ENCODE data around the gene ZNF519.
"Not testable (repeated sequence)": the region's sequence is repeated elsewhere in the genome, so short reads cannot be mapped to it uniquely, and the experiment has no call there.

Gene ZNF519

DNA sequence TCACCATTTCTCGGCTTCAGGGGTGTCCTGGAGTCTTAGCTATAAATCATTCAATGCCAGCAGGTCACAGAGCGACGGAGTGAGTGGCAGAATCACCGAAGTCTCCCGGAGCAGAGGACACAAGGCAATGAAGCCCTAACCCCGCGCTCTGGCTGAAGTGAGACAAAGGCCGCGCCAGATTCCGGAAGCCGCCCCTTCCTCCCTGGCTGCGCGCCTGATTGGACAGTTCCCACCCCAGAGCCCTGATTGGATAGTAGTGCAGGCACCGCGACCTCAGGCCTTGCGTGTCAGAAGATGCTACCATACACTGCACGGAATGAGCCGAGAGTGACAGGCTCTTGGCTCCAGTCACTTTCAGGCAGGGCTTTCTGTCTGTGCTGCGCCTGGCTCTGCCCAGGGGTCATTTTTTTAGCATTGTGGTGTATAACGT is at the start of gene ZNF519:
Gene ZNF519, minus strand, starts transcription at position 165 of the 430 bp plus-strand sequence. Its CDS starts 158 bp downstream, at position 7.
- DNase-seq = peak; percentile 95

GRCh38 chr18:14179306-14179705 is 47.1 kb upstream of the ZNF519 start:
- no peak for DNase-seq

DNA sequence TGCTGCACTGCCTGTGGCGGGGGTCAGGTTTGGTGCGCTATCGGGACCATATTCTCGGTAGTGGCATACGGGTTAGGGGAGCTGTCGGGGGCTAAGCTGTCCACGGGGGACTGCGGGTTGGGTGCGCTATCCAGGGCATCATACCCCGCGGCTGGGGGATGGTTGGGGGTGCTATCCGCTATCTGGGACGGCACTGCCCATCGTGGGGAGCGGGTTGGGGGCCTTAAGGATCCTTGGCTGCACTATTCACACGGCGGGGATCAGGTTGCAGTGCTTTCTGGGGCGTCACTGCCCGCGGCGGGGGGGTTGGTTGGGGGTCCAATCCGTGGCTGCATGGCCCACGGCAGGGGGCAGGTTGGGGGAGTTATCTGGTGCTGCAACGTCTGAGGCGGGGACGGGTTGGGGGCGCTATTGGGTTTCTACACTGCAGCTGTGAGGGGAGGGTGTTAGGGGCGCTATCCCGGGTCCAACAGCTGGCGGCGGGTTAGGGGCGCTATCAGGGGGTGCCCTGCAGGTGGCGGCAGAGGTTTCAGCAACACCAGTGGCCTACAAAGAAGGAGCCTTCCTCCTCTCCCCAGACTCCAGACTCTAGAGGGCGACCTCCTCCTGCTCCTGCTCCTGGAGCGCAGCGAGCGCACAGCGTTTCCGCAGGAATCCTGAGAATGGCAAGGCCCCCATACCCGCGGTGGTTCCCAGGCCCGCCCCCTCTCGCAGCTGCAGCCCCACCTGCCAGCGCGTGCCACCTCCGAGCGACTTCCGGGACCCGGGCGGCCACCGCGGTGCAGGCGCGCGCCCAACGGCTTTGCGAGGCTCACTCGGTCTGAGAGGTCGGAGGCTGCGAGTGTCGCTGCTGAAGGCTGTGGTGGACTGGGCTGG is 46.3 kb upstream of the ZNF519 start:
- DNase-seq = peak; percentile 88

DNA sequence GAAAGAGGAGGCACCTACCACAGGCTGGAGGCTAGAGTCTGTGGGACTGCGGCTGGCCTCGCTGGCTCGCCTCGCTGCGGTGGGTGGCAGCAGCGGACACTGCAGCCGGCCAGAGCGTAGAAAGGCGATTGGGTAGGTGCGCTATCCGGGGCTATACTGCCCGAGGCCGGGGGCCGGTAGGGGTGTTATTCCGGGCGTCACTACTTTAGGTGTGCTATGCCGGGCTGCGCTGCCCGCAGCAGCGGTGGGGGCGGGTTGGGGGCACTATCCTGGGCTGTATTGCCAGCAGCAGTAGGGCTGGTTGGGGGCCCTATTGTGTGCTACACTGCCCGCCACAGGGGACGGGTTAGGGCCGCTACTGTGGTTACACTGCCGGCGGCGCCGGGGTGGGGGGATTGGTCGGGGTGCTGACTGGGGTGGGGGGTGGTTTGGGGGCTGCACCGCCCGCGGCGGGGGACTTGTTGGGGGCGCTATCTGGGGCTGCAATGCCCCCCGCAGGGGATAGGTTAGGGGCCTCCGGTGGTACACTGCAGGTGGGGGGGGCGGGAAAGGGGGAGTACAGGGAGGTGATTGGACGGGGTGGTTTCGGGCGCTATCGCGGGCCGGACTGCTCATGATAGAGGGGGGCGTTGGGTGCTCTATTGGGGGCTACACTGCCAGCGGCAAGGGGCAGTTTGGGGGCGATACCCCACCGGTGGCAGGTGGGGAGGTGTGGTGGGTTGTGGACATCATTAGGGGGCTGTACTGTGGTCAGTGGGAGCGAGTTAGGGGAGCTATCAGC is 45.5 kb upstream of the ZNF519 start:
- not testable (repeated sequence) for DNase-seq

DNA sequence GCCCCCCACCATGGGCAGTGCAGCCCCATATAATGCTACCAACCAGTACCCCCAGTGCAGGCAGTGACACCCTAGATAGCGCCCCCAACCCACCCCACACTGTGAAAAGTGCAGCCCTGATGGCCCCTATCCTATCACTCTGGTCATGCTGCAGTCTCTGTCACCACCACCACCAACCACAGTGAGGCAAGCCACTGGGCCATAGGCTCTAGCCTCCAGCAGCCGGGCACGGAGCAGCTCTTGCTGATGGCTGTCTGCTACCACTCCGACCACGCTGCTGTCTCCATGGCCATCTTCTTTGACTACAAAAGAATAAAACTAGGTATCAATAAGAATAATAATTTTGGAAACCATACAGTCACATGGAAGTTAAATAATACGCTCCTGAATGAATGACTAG is 43.2 kb upstream of the ZNF519 start:
- not testable (repeated sequence) for DNase-seq

- no peak for DNase-seq
Measured at GRCh38 chr18:14174706-14175085, 42.5 kb upstream of the ZNF519 start.

GRCh38 chr18:14174002-14174705 is 41.9 kb upstream of the ZNF519 start:
- not testable (repeated sequence) for DNase-seq

GRCh38 chr18:14173116-14173951 is 41.1 kb upstream of the ZNF519 start:
- not testable (repeated sequence) for DNase-seq

DNA sequence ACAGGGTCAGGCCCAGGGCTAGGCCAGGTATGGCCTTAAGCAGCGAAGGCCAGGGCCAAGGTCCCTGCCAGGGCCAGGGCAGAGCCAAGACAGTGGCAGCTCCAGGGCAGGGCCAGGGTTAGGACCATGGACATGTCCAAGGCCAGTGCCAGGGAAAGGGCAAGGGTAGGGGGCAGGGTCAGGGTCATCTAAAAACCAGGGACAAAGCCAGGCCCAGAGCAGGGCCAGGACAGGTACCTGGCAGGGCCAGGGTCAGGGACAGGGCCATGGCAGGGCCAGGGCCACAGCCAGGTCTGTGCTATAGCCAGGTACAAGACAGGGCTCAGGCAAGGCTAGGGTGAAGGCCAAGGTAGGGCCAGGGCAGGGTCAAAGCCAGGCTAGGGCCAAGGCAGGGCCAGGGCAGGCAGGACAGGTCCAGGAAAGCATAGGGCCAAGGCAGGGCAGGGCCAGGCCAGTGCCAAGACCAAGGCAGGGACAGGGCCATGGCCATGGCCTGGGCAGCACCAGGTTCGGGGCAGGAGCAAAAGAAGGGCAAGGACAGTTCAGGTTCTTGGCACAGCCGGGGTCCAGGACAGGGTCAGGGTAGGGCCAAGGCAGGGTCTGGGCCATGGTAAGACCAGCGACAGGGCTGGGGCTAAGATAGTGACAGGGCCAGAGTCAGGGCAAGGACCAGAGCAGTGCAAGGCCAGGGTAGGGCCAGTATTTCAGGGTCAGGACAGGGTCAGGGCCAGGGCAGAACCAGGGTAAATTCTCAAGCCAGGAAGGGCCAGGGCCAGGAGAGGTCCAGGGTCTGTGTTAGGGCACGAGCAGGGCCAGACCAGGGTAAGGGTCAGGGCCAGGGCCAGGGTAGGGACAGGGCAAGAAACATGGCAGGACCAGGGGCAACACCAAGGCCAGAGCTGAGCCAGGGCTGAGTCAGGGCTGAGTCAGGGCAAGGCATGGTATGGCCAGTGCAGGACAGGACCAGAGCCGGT is 40.2 kb upstream of the ZNF519 start:
- not testable (repeated sequence) for DNase-seq

GRCh38 chr18:14171301-14172141 is 39.3 kb upstream of the ZNF519 start:
- DNase-seq = not testable (repeated sequence)

- DNase-seq = not testable (repeated sequence)
Measured at GRCh38 chr18:14170367-14171036, 38.3 kb upstream of the ZNF519 start.

DNA sequence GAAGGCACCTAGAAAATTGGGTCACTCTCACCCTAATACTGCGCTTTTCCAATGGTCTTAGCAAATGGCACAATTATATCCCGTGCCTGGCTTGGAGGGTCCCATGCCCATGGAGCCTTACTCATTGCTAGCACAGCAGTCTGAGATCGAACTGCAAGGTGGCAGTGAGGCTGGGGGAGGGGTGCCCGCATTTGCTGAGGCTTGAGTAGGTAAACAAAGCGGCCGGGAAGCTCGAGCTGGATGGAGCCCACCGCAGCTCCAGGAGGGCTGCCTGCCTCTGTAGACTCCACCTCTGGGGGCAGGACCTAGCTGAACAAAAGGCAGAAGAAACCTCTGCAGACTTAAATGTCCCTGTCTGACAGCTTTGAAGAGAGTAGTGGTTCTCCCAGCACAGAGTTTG is 30.7 kb upstream of the ZNF519 start:
- not testable (repeated sequence) for DNase-seq

- not testable (repeated sequence) for DNase-seq
Measured at GRCh38 chr18:14151564-14152113, 19.4 kb upstream of the ZNF519 start.

- not testable (repeated sequence) for DNase-seq
Measured at GRCh38 chr18:14150766-14151165, 18.5 kb upstream of the ZNF519 start.

DNA sequence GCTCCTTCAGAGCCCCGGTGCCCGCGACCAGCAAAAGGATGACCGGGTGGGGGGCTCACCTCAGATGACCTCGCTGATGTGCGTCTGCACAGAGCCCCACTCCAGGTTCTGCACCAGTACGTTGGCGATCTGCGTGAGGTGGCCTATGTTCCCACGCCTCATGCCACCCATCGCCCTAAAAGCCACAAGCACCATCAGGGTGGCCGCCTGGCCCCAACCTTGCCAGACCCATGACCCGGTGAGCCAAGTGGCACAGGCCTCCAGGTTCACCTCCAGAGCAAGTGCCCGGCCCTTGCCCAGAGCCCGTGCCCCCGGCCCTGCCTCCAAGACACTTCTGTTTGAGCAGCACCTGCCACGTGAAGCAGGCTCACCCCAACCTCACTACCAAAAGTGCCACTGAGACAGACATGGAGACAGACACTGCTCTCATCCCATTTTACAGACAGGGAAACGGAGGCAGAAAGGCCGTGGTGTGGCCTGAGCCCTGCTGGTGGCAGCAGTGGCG is 17.7 kb upstream of the ZNF519 start:
- not testable (repeated sequence) for DNase-seq

DNA sequence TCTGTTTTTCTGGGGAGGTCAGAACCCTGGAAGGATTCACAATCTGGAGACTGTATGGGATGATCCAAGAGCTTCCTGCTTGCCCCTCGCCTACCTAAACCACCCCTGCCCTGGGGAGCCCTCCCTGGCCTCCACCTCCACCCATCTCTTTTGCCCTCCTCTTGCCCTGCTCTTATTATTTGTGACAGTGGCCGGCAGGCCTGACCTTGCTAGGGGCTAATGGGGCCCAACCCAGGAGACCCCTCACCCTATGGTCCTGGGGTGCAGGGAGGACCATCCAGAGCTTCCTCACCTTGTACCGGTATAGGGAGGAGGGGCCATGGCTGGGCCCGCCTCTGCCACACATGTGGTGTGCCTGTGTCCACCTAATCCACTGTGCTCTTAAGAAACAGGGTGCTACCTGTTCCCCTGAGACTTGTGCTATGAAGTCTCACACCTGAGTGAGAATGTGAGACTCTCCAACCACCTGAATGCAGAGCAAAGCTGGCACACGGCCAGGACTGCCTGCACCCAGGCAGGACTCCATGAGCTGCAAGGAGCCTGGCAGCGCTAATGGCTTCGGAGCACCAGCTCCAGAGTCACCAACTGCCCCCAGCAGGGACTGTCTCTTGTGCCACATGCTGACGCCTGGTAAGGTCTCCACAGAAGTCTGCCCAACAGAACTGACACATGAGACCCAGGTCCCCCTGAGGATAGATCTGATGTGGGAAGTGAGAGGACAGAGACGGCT is 17.1 kb upstream of the ZNF519 start:
- not testable (repeated sequence) for DNase-seq

DNA sequence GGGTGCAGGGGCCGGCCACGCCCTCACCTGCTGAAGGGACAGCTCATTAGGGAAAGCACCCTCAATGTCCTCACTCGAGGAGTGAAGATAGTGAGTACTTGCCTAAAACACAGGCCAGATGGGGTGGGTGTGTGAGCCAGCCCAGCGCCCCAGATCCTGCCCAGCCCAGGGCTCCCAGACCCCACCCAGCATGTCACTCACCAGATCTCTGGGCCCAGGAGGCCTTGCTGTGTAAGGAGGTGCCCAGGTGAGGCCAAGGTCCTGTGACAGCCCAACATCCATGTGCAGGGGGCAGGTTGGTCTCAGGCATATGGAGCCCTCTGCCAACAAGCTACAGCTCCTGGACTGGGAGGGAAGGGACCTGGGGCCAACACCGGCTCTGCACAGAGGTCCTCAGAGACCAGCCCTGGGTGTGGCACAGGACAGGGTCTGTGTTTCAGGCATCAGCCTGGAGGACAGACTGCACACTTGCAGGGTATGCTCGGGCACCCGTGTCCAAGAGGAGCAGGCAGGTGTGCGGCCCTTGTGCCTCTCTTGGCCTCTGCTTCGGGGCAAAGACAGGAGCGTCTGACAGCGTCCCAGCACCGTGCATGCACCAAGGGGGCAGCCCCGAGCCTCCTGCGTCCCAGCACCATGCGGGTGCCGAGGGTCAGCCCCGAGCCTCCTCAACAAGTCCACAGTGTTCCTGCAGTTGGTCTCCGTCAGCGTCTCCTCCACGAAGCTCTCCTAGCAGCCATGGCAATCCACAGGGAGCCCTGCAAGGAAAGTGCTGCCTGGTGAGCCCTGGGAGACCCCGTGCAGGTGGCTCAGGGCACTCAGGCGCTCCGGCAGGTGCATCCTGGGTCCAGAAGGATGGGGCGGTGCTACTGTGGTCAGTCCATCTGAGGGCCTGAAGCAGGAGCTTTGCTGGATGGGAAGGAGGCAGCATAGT is 16.0 kb upstream of the ZNF519 start:
- not testable (repeated sequence) for DNase-seq
